A673 (cell line): ENCODE measurements around the gene SLFN11. TPM values are rescaled to one million over a fixed set of nuclear protein-coding genes. Genes with fewer than 3 reads are reported as not detected.
"Not testable (repeated sequence)": the region's sequence is repeated elsewhere in the genome, so short reads cannot be mapped to it uniquely, and the experiment has no call there.

Experiments used
- BruUV-seq: library from RNA; stranded (reverse); fragments of 400-500 nt; replicated peaks from 2 replicates; lab custom pipeline; 2021; lab: Mats Ljungman, UMichigan
- CTCF ChIA-PET: fragments of 300-600 bp; sonication (Branson Sonifier 250); formaldehyde crosslinking; loops from one replicate; lab custom pipeline; 2022; ENCODE audit warnings: antibody characterized with exemption; lab: Charles Lee
- POLR2A ChIA-PET: fragments of 300-600 bp; sonication (Branson Sonifier 250); formaldehyde crosslinking; loops from one replicate; lab custom pipeline; 2022; ENCODE audit warnings: antibody characterized with exemption; ENCODE audit not compliant: low non-redundant PET; lab: Charles Lee
- DNase-seq: peaks from one replicate; pipeline ENCODE4 v3.0.0-alpha.2; 2015; ENCODE audit warnings: low spot score
- H3K27ac ChIP-seq: fragments of 200-600 bp; sonication (generic); 2 replicates; pipeline ENCODE4 v1.5.1; 2016; ENCODE audit warnings: mixed run types, low read depth, mild to moderate bottlenecking, mixed read lengths, antibody characterized with exemption, low read length; ENCODE audit not compliant: poor library complexity, severe bottlenecking
- H3K27me3 ChIP-seq: fragments of 200-600 bp; sonication (generic); replicated peaks from 2 replicates; pipeline ENCODE4 v1.6.1; 2017; ENCODE audit warnings: mixed run types, low read depth, mild to moderate bottlenecking, mixed read lengths, antibody characterized with exemption, low read length; ENCODE audit not compliant: insufficient read depth, poor library complexity
- H3K36me3 ChIP-seq: fragments of 200-600 bp; sonication (generic); 2 replicates; pipeline ENCODE4 v1.6.1; 2016; ENCODE audit warnings: mixed run types, mild to moderate bottlenecking, mixed read lengths, antibody characterized with exemption, low read length; ENCODE audit not compliant: insufficient read depth, poor library complexity, severe bottlenecking
- H3K4me1 ChIP-seq: fragments of 200-600 bp; sonication (generic); 2 replicates; pipeline ENCODE4 v1.6.1; 2017; ENCODE audit warnings: mixed run types, mild to moderate bottlenecking, mixed read lengths, antibody characterized with exemption, low read length; ENCODE audit not compliant: insufficient read depth, poor library complexity, severe bottlenecking
- H3K4me3 ChIP-seq: fragments of 200-600 bp; sonication (generic); 2 replicates; pipeline ENCODE4 v1.5.1; 2016; ENCODE audit warnings: low read depth, mixed run types, mild to moderate bottlenecking, mixed read lengths, low read length; ENCODE audit not compliant: poor library complexity, severe bottlenecking
- H3K9me3 ChIP-seq: fragments of 200-600 bp; sonication (generic); 2 replicates; pipeline ENCODE4 v1.6.1; 2016; ENCODE audit warnings: mixed run types, low read depth, mild to moderate bottlenecking, mixed read lengths, antibody characterized with exemption, low read length; ENCODE audit not compliant: poor library complexity, severe bottlenecking
- EZH2 ChIP-seq: fragments of 200-600 bp; sonication (generic); IDR thresholded peaks from 2 replicates; pipeline ENCODE4 v1.6.1; 2017; ENCODE audit warnings: borderline replicate concordance, low read depth, mild to moderate bottlenecking, mixed read lengths, antibody characterized with exemption, low read length; ENCODE audit not compliant: poor library complexity, severe bottlenecking
- intact Hi-C: fragments of 100-400 bp; cut with micrococcal nuclease; formaldehyde crosslinking; loops from one replicate; pipeline ENCODE4 v1.10.0; 2022; ENCODE audit not compliant: unreplicated experiment
- total RNA-seq: library from RNA; stranded (reverse); gene quantifications from 2 replicates; pipeline ENCODE4 v1.2.3, GENCODE V29; 2021
- TF ChIP-seq, protein P1 (sequence below): fragments of 300-800, 200-600 bp; sonication (generic); conservative IDR thresholded peaks from 2 replicates; pipeline ENCODE4 v1.5.1; 2017; ENCODE audit warnings: low read depth, mild to moderate bottlenecking, antibody characterized with exemption, low read length, moderate library complexity, mixed read lengths

Gene SLFN11
- total RNA-seq, 1 experiment from 2014 or later: 141 TPM

DNA sequence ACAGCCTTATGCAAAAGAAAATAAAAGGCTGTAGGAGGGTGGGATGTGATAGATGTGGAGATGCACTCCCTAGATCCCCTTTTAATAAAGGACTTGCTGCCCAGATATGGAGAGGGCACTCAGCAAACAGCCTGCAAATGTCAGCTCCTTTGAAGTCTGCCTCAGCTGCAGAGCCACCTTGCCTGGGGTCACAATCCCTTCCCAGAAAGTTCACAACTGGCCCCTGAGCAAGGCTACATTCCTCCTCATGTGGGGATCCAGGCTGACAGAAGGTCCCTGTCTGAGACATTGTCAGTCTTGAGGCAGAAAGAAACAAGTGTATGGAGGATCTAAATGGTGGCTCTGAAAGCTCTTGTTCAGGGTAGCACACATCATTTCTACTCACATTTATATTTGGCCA is 36.1 kb downstream of the SLFN11 start:
- Histone ChIP-seq H3K27ac (no peak overlapping the region), H3K4me3 (no peak overlapping the region), H3K4me1 (no peaks in the 10 kb centered on the region), H3K9me3 (no peaks in the 10 kb centered on the region), H3K36me3 (no peaks in the 10 kb centered on the region), H3K27me3 (no peaks in the 10 kb centered on the region)
- ChIA-PET POLR2A (no interaction called here), CTCF (no interaction called here)
- intact Hi-C loops: no loop called here
- no peak for TF ChIP-seq EZH2
- TF ChIP-seq, protein P1, sequence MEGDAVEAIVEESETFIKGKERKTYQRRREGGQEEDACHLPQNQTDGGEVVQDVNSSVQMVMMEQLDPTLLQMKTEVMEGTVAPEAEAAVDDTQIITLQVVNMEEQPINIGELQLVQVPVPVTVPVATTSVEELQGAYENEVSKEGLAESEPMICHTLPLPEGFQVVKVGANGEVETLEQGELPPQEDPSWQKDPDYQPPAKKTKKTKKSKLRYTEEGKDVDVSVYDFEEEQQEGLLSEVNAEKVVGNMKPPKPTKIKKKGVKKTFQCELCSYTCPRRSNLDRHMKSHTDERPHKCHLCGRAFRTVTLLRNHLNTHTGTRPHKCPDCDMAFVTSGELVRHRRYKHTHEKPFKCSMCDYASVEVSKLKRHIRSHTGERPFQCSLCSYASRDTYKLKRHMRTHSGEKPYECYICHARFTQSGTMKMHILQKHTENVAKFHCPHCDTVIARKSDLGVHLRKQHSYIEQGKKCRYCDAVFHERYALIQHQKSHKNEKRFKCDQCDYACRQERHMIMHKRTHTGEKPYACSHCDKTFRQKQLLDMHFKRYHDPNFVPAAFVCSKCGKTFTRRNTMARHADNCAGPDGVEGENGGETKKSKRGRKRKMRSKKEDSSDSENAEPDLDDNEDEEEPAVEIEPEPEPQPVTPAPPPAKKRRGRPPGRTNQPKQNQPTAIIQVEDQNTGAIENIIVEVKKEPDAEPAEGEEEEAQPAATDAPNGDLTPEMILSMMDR: no peak
- DNase-seq: no peak
- no TSS peak for BruUV-seq

DNA sequence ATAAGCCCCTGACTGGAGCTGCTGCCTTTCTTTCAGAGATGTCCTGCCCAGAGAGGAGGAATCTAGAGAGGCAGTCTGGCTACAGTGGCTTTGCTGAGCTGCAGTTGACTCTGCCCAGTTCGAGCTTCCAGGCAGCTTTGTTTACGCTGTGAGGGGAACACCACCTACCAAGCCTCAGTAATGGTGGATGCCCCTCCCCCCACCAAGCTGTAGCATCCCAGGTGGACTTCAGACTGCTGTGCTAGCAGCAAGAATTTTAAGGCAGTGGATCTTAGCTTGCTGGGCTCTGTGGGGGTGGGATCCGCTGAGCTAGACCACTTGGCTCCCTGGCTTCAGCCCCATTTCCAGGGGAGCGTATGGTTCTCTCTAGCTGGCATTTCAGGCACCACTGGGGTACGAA is 39.8 kb downstream of the SLFN11 start:
- H3K4me1 ChIP-seq, H3K36me3 ChIP-seq, intact Hi-C loops, H3K27ac ChIP-seq, BruUV-seq, POLR2A ChIA-PET, H3K9me3 ChIP-seq, H3K4me3 ChIP-seq, DNase-seq, CTCF ChIA-PET, H3K27me3 ChIP-seq: not testable (repeated sequence)

GRCh38 chr17:35322749-35323148 is 50.7 kb downstream of the SLFN11 start:
- H3K4me1 ChIP-seq: no peaks in the 10 kb centered on the region
- H3K9me3 ChIP-seq: no peaks in the 10 kb centered on the region
- no TSS peak for BruUV-seq
- no peak overlapping the region for H3K27ac ChIP-seq
- intact Hi-C loops: no loop called here
- DNase-seq: no peak
- H3K36me3 ChIP-seq: no peaks in the 10 kb centered on the region
- H3K27me3 ChIP-seq: no peaks in the 10 kb centered on the region
- ChIA-PET POLR2A (no interaction called here), CTCF (no interaction called here)
- no peak overlapping the region for H3K4me3 ChIP-seq
- TF ChIP-seq, protein P1: no peak
- TF ChIP-seq EZH2: no peak

DNA sequence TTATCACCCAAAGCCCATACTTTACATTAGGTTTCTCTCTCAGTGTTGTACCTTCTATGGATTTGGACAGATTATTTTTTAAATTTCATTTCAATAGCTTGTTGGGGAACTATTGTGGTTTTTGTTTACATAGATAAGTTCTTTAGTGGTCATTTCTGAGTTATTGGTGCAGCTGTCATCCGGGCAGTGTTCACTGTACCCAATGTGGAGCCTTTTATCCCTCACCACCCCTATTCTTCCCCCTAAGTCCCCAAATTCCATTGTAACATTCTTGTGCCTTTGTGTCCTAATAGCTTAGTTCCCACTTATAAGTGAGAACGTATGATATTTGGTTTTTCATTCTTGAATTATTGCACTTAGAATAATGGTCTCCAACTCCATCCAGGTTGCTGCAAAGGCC is 57.5 kb downstream of the SLFN11 start:
- CTCF ChIA-PET: no interaction called here
- BruUV-seq: no TSS peak
- POLR2A ChIA-PET: no interaction called here
- Histone ChIP-seq H3K27ac (no peak overlapping the region), H3K36me3 (no peaks in the 10 kb centered on the region), H3K27me3 (no peaks in the 10 kb centered on the region), H3K9me3 (no peaks in the 10 kb centered on the region), H3K4me3 (no peak overlapping the region), H3K4me1 (peaks cover 5% of the 10 kb centered on the region)
- DNase-seq: no peak
- TF ChIP-seq, protein P1: no peak
- no peak for TF ChIP-seq EZH2
- intact Hi-C loops: loop anchor here (10.0 kb wide), 1 partner anchor 429 kb away; no protein-coding TSS in a partner anchor
